H9 (cell line): ENCODE results near the gene SLC13A4. TPM values are rescaled to one million over a fixed set of nuclear protein-coding genes. Genes with fewer than 3 reads are reported as not detected.

Experiments used
- DNase-seq: peaks from one replicate; pipeline ENCODE4 v3.0.0-alpha.2; 2017
- H2AFZ ChIP-seq: one replicate; pipeline ENCODE4 v1.6.1; 2013; ENCODE audit warnings: mild to moderate bottlenecking, low read length, control low read depth, moderate library complexity
- H2AK5ac ChIP-seq: 2 replicates; pipeline ENCODE4 v1.6.1; 2013; ENCODE audit warnings: low read length, control low read depth, mixed read lengths; ENCODE audit not compliant: insufficient read length
- H2BK120ac ChIP-seq: one replicate; pipeline ENCODE4 v1.6.1; 2013; ENCODE audit warnings: low read depth, mild to moderate bottlenecking, low read length, control low read depth, inconsistent platforms; ENCODE audit not compliant: poor library complexity, severe bottlenecking
- H2BK12ac ChIP-seq: 2 replicates; pipeline ENCODE4 v1.6.1; 2013; ENCODE audit warnings: low read length, control low read depth, mixed read lengths, low read depth; ENCODE audit not compliant: insufficient read length
- H2BK15ac ChIP-seq: 2 replicates; pipeline ENCODE4 v1.6.1; 2013; ENCODE audit warnings: low read depth, low read length, control low read depth
- H2BK20ac ChIP-seq: one replicate; pipeline ENCODE4 v1.6.1; 2013; ENCODE audit warnings: low read depth, mild to moderate bottlenecking, low read length, control low read depth, inconsistent platforms; ENCODE audit not compliant: poor library complexity, severe bottlenecking
- H2BK5ac ChIP-seq: 2 replicates; pipeline ENCODE4 v1.6.1; 2013; ENCODE audit warnings: low read length, control low read depth, mixed read lengths; ENCODE audit not compliant: insufficient read length
- H3K14ac ChIP-seq: 2 replicates; pipeline ENCODE4 v1.6.1; 2013; ENCODE audit warnings: low read length, control low read depth; ENCODE audit not compliant: insufficient read depth
- H3K18ac ChIP-seq: 2 replicates; pipeline ENCODE4 v1.6.1; 2013; ENCODE audit warnings: low read depth, mild to moderate bottlenecking, mixed read lengths, low read length, control low read depth; ENCODE audit not compliant: insufficient read length
- H3K23ac ChIP-seq: 2 replicates; pipeline ENCODE4 v1.6.1; 2013; ENCODE audit warnings: low read length, control low read depth, mixed read lengths, low read depth; ENCODE audit not compliant: insufficient read length
- H3K23me2 ChIP-seq: 2 replicates; pipeline ENCODE4 v1.6.1; 2013; ENCODE audit warnings: low read depth, mild to moderate bottlenecking, mixed read lengths, low read length, control low read depth; ENCODE audit not compliant: insufficient read length, poor library complexity, severe bottlenecking
- H3K27ac ChIP-seq: 2 replicates; pipeline ENCODE4 v1.5.1; 2013; ENCODE audit warnings: low read length, control low read depth, mixed read lengths, low read depth; ENCODE audit not compliant: insufficient read length
- H3K27me3 ChIP-seq: 2 replicates; pipeline ENCODE4 v1.6.1; 2013; ENCODE audit warnings: low read length, control low read depth, inconsistent platforms; ENCODE audit not compliant: insufficient read depth
- H3K4ac ChIP-seq: 2 replicates; pipeline ENCODE4 v1.6.1; 2013; ENCODE audit warnings: low read depth, mild to moderate bottlenecking, control low read depth, inconsistent platforms, low read length, moderate library complexity
- H3K4me1 ChIP-seq: 2 replicates; pipeline ENCODE4 v1.6.1; 2013; ENCODE audit warnings: low read length, control low read depth, inconsistent platforms; ENCODE audit not compliant: insufficient read depth
- H3K4me2 ChIP-seq: 2 replicates; pipeline ENCODE4 v1.6.1; 2013; ENCODE audit warnings: low read length, control low read depth, mixed read lengths; ENCODE audit not compliant: insufficient read length, insufficient read depth
- H3K56ac ChIP-seq: 2 replicates; pipeline ENCODE4 v1.6.1; 2013; ENCODE audit warnings: low read depth, mild to moderate bottlenecking, mixed read lengths, low read length, control low read depth; ENCODE audit not compliant: insufficient read length
- H3K79me1 ChIP-seq: 2 replicates; pipeline ENCODE4 v1.6.1; 2013; ENCODE audit warnings: low read depth, mild to moderate bottlenecking, moderate library complexity, low read length, control low read depth, inconsistent platforms; ENCODE audit not compliant: insufficient read depth, poor library complexity, severe bottlenecking
- H3K79me2 ChIP-seq: 2 replicates; pipeline ENCODE4 v1.6.1; 2013; ENCODE audit warnings: low read length, control low read depth, inconsistent platforms; ENCODE audit not compliant: insufficient read depth
- H3K9ac ChIP-seq: 2 replicates; pipeline ENCODE4 v1.6.1; 2013; ENCODE audit warnings: low read length, control low read depth, mixed read lengths; ENCODE audit not compliant: insufficient read length; ENCODE audit errors: extremely low read depth
- H3K9me3 ChIP-seq: one replicate; pipeline ENCODE4 v1.6.1; 2013; ENCODE audit warnings: low read depth, low read length, inconsistent platforms; ENCODE audit not compliant: control insufficient read depth
- H3T11ph ChIP-seq: one replicate; pipeline ENCODE4 v1.6.1; 2013; ENCODE audit warnings: mild to moderate bottlenecking, low read length, control low read depth, inconsistent platforms
- H4K20me1 ChIP-seq: one replicate; pipeline ENCODE4 v1.6.1; 2013; ENCODE audit not compliant: control insufficient read depth, insufficient read length, insufficient read depth
- H4K5ac ChIP-seq: 2 replicates; pipeline ENCODE4 v1.6.1; 2013; ENCODE audit warnings: low read depth, mild to moderate bottlenecking, mixed read lengths, low read length, control low read depth; ENCODE audit not compliant: insufficient read length
- H4K8ac ChIP-seq: replicated peaks from 2 replicates; pipeline ENCODE4 v1.6.1; 2013; ENCODE audit warnings: low read length, control low read depth, mixed read lengths, low read depth; ENCODE audit not compliant: insufficient read length
- H4K91ac ChIP-seq: 2 replicates; pipeline ENCODE4 v1.6.1; 2013; ENCODE audit warnings: low read depth, mild to moderate bottlenecking, moderate library complexity, mixed read lengths, low read length, control low read depth; ENCODE audit not compliant: insufficient read length
- H3K27ac Mint-ChIP-seq, 3 experiments: 2 replicates in 2 of 3; 3 replicates in 1 of 3; pipeline ENCODE4 v1.8.0; 2020 to 2021; ENCODE audit warnings: mixed read lengths in 3 of 3, mild to moderate bottlenecking in 1 of 3, moderate library complexity in 1 of 3
- H3K27me3 Mint-ChIP-seq: 2 replicates; pipeline ENCODE4 v1.8.0; 2021; ENCODE audit warnings: low read depth, mild to moderate bottlenecking, moderate library complexity, mixed read lengths
- H3K36me3 Mint-ChIP-seq, 3 experiments: 2 replicates in 2 of 3; 3 replicates in 1 of 3; pipeline ENCODE4 v1.8.0; 2020 to 2021; ENCODE audit warnings: low read depth in 3 of 3, mixed read lengths in 3 of 3; ENCODE audit not compliant: insufficient read depth in 1 of 3
- H3K4me1 Mint-ChIP-seq, 2 experiments: 2 replicates each; pipeline ENCODE4 v1.8.0; 2020; ENCODE audit warnings: mixed read lengths in 2 of 2
- H3K4me3 Mint-ChIP-seq, 2 experiments: 2 replicates in 1 of 2; 3 replicates in 1 of 2; pipeline ENCODE4 v1.8.0; 2020 to 2021; ENCODE audit warnings: mild to moderate bottlenecking in 2 of 2, mixed read lengths in 2 of 2, moderate library complexity in 1 of 2
- H3K9me3 Mint-ChIP-seq, 2 experiments: 2 replicates in 1 of 2; 3 replicates in 1 of 2; pipeline ENCODE4 v1.8.0; 2020; ENCODE audit warnings: mild to moderate bottlenecking in 2 of 2, mixed read lengths in 2 of 2, moderate library complexity in 1 of 2
- CTCF ChIP-seq: fragments of 200-600 bp; sonication (generic); conservative IDR thresholded peaks from 3 replicates; pipeline ENCODE4 v1.8.0; 2021; ENCODE audit warnings: antibody characterized with exemption, mild to moderate bottlenecking
- WGBS: extraction: QIAGEN DNeasy Blood & Tissue Kit; methylation state at CpG from one replicate; pipeline ENCODE4 v1.1.7; 2013; ENCODE audit warnings: missing lambda C conversion rate, low lambda C conversion rate, mixed read lengths; ENCODE audit not compliant: insufficient read length; ENCODE audit errors: extremely low coverage; 5-methylcytosine and 5-hydroxymethylcytosine counted together
- total RNA-seq: library from RNA; stranded (reverse); gene quantifications from 2 replicates; pipeline ENCODE4 v1.2.1, GENCODE V29; 2021

SLC13A4 gene
- total RNA-seq, 1 experiment from 2014 or later: 3.5 TPM

GRCh38 chr7:135718794-135719437, 9.1 kb downstream of the SLC13A4 start:
- Histone ChIP-seq H3K56ac (no peak overlapping the region), H3K4me2 (no peak overlapping the region), H2BK120ac (no peak overlapping the region), H2AK5ac (no peak overlapping the region), H3K4me1 (no peaks in the 10 kb centered on the region; the same call in 1 of the 2 replicates), H3K79me2 (no peaks in the 10 kb centered on the region), H3K23me2 (no peaks in the 10 kb centered on the region), H3K79me1 (no peaks in the 10 kb centered on the region), H4K20me1 (no peaks in the 10 kb centered on the region), H3K9ac (no peak overlapping the region), H3K14ac (no peak overlapping the region), H3K4ac (no peak overlapping the region), H3K18ac (no peak overlapping the region), H4K91ac (no peak overlapping the region), H4K5ac (no peak overlapping the region), H2BK5ac (no peak overlapping the region), H3K9me3 (no peaks in the 10 kb centered on the region), H3T11ph (no peak overlapping the region), H2AFZ (no peak overlapping the region), H3K27me3 (no peaks in the 10 kb centered on the region), H3K27ac (no peak overlapping the region), H4K8ac (no peak overlapping the region), H2BK20ac (no peak overlapping the region), H2BK15ac (no peak overlapping the region), H3K23ac (no peak overlapping the region), H2BK12ac (no peak overlapping the region)
- Mint-ChIP-seq H3K36me3 (no peaks in the 10 kb centered on the region), H3K4me3 (no peak overlapping the region), H3K9me3 (no peaks in the 10 kb centered on the region), H3K27ac (no peak overlapping the region), H3K27me3 (no peaks in the 10 kb centered on the region), H3K4me1 (peaks cover 10 to 13% of the 10 kb centered on the region in 2 experiments)
- no CpG with 5 or more reads among the region's 7 CpGs for WGBS
- DNase-seq: no peak
- TF ChIP-seq CTCF: no peak
